ENCODE results near the gene CCDC97. TPM values are rescaled to one million over a fixed set of nuclear protein-coding genes. Genes with fewer than 3 reads are reported as not detected.

The CCDC97 gene
- total RNA-seq, 1 donor from 2014 or later = 35.9 TPM

- Mint-ChIP-seq H3K9me3 (ENCODE audit: unreplicated experiment) (no peaks in the 10 kb centered on the region), H3K4me3 (ENCODE audit: unreplicated experiment) (peak overlapping the region; percentile 66)
These were observed 13.6 kb downstream of the CCDC97 start for GRCh38 chr19:41323430-41324125.

DNA sequence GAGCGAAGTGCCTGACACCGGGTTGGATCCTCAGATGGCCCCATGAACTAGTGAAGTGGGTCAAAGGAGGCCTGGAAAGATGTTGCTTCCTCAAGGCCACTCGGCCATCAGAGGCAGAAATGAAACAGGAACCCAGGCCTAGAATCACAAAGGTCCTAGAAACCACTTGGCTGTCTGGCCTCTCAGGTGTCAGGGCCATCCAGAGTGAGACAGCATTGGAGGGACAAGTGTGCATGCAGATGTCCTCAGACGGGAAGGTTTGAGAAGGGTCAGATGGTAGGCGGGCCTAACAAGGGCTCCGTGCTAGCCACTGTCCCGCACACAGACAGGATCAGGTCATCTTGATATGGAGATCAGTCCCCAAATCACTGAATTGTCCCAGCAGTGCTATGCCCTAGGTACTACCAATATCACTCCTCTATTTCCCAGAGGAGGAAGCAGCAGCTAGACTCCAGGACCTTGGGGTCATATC is 14.3 kb downstream of the CCDC97 start:
- Mint-ChIP-seq H3K27me3 (ENCODE audit: unreplicated experiment) (no peaks in the 10 kb centered on the region), H3K4me1 (ENCODE audit: unreplicated experiment) (peaks cover 87% of the 10 kb centered on the region), H3K4me3 (ENCODE audit: unreplicated experiment) (peak overlapping the region; percentile 35), H3K36me3 (ENCODE audit: unreplicated experiment) (peaks cover 9% of the 10 kb centered on the region), H3K27ac (ENCODE audit: unreplicated experiment) (peak overlapping the region; percentile 100), H3K9me3 (ENCODE audit: unreplicated experiment) (no peaks in the 10 kb centered on the region)
- TF ChIP-seq, protein P1, sequence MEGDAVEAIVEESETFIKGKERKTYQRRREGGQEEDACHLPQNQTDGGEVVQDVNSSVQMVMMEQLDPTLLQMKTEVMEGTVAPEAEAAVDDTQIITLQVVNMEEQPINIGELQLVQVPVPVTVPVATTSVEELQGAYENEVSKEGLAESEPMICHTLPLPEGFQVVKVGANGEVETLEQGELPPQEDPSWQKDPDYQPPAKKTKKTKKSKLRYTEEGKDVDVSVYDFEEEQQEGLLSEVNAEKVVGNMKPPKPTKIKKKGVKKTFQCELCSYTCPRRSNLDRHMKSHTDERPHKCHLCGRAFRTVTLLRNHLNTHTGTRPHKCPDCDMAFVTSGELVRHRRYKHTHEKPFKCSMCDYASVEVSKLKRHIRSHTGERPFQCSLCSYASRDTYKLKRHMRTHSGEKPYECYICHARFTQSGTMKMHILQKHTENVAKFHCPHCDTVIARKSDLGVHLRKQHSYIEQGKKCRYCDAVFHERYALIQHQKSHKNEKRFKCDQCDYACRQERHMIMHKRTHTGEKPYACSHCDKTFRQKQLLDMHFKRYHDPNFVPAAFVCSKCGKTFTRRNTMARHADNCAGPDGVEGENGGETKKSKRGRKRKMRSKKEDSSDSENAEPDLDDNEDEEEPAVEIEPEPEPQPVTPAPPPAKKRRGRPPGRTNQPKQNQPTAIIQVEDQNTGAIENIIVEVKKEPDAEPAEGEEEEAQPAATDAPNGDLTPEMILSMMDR (IDR thresholded peaks at IDR 0.05) = no peak
- DNase-seq (ENCODE audit: extremely low spot score, unreplicated experiment) = no peak

More at GRCh38 chr19:41323430-41324125, 13.6 kb downstream of the CCDC97 start:
- peaks cover 8% of the 10 kb centered on the region for H3K36me3 Mint-ChIP-seq (ENCODE audit: unreplicated experiment)
- peak; percentile 98 for DNase-seq (ENCODE audit: extremely low spot score, unreplicated experiment)
- H3K4me1 Mint-ChIP-seq (ENCODE audit: unreplicated experiment) = peaks cover 82% of the 10 kb centered on the region
- H3K27ac Mint-ChIP-seq (ENCODE audit: unreplicated experiment) = peak overlapping the region; percentile 100
- TF ChIP-seq, protein P1 (IDR thresholded peaks at IDR 0.05) = no peak
- no peaks in the 10 kb centered on the region for H3K27me3 Mint-ChIP-seq (ENCODE audit: unreplicated experiment)

DNA sequence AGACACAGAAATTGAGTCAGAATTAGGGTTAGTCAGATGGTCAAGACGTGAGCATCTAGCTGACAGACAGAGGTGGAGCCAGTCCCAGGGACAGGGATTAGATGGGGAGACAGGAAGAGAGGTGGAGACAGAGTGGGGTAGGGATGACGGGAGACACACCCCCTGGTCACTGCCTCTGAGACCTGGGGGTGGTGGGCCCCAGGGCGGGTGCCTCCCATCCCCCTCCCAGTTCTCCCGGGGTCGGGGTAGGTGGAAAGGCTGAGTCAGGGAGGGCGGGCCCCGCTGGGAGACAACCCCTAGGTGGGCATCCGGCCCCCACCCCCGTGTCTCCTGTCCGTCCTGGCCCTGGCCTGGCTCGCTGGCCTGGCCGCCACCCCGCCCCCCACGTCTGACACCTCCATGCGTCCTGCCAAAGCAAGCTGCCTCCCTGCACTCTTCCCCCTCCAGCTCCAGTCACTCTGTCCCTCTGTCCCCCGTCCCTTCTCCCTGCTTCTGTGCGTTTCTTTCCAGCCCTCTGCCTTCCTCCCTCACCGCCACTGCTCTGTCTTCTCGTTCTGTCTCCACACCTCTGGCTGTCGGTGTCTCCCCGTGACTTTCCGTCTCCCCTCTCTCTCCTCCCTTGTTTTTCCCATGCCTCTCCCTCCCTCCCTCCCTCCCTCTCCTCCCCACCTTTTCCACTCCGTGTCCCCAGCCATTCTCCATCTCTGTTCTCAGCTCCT is 15.1 kb downstream of the CCDC97 start:
- H3K36me3 Mint-ChIP-seq (ENCODE audit: unreplicated experiment) = peaks cover 9% of the 10 kb centered on the region
- no peaks in the 10 kb centered on the region for H3K27me3 Mint-ChIP-seq (ENCODE audit: unreplicated experiment)
- H3K4me3 Mint-ChIP-seq (ENCODE audit: unreplicated experiment) = peak overlapping the region; percentile 58
- peaks cover 83% of the 10 kb centered on the region for H3K4me1 Mint-ChIP-seq (ENCODE audit: unreplicated experiment)
- peak overlapping the region; percentile 100 for H3K27ac Mint-ChIP-seq (ENCODE audit: unreplicated experiment)
- H3K9me3 Mint-ChIP-seq (ENCODE audit: unreplicated experiment) = no peaks in the 10 kb centered on the region
- TF ChIP-seq, protein P1 (IDR thresholded peaks at IDR 0.05) = no peak
- DNase-seq (ENCODE audit: extremely low spot score, unreplicated experiment) = peak; percentile 89

- DNase-seq (ENCODE audit: extremely low spot score, unreplicated experiment) = no peak
- peaks cover 12% of the 10 kb centered on the region for H3K36me3 Mint-ChIP-seq (ENCODE audit: unreplicated experiment)
- no peaks in the 10 kb centered on the region for H3K9me3 Mint-ChIP-seq (ENCODE audit: unreplicated experiment)
- H3K4me3 Mint-ChIP-seq (ENCODE audit: unreplicated experiment) = peak overlapping the region; percentile 58
- peaks cover 84% of the 10 kb centered on the region for H3K4me1 Mint-ChIP-seq (ENCODE audit: unreplicated experiment)
- peak overlapping the region; percentile 100 for H3K27ac Mint-ChIP-seq (ENCODE audit: unreplicated experiment)
- no peaks in the 10 kb centered on the region for H3K27me3 Mint-ChIP-seq (ENCODE audit: unreplicated experiment)
- TF ChIP-seq, protein P1 (IDR thresholded peaks at IDR 0.05) = no peak
These were observed 15.6 kb downstream of the CCDC97 start for GRCh38 chr19:41325640-41325946.

Data from osteocyte (in vitro differentiated cells).